HG03460 (cell line): ENCODE measurements around the gene SPPL2B.

ENCODE experiments used
- ATAC-seq: cut with Tn5 transposase; IDR thresholded peaks from one replicate; pipeline ENCODE4 v1.9.1; 2021; ENCODE audit not compliant: unreplicated experiment

Gene SPPL2B

GRCh38 chr19:2300533-2300932 is 28.0 kb upstream of the SPPL2B start:
- ATAC-seq: no peak

- no peak for ATAC-seq
Measured at GRCh38 chr19:2302319-2303210, 25.9 kb upstream of the SPPL2B start.

GRCh38 chr19:2303211-2303798 is 25.2 kb upstream of the SPPL2B start:
- ATAC-seq: no peak

GRCh38 chr19:2305452-2306280 is 22.8 kb upstream of the SPPL2B start:
- ATAC-seq: no peak

- no peak for ATAC-seq
Measured at GRCh38 chr19:2306281-2306806, 22.1 kb upstream of the SPPL2B start.

- no peak for ATAC-seq
Measured at GRCh38 chr19:2306971-2307370, 21.5 kb upstream of the SPPL2B start.

GRCh38 chr19:2307518-2308012 is 20.9 kb upstream of the SPPL2B start:
- ATAC-seq: no peak

GRCh38 chr19:2308114-2308556 is 20.3 kb upstream of the SPPL2B start, which contains the start of gene LINGO3:
TSS of gene LINGO3 (minus strand) at chr19:2308154. CDS start at chr19:2291776, 16,378 bp downstream.
- no peak for ATAC-seq

- ATAC-seq: no peak
Measured at GRCh38 chr19:2309734-2310362, 18.6 kb upstream of the SPPL2B start.

GRCh38 chr19:2311093-2311492 is 17.4 kb upstream of the SPPL2B start:
- no peak for ATAC-seq

- ATAC-seq: no peak
Measured at GRCh38 chr19:2312820-2313501, 15.5 kb upstream of the SPPL2B start.

- no peak for ATAC-seq
Measured at GRCh38 chr19:2315121-2315817, 13.2 kb upstream of the SPPL2B start.

- no peak for ATAC-seq
Measured at GRCh38 chr19:2315818-2316353, 12.6 kb upstream of the SPPL2B start.

GRCh38 chr19:2317300-2317699 is 11.2 kb upstream of the SPPL2B start:
- no peak for ATAC-seq

- no peak for ATAC-seq
Measured at GRCh38 chr19:2317756-2318155, 10.7 kb upstream of the SPPL2B start.

GRCh38 chr19:2318923-2319322 is 9.6 kb upstream of the SPPL2B start:
- ATAC-seq: no peak

GRCh38 chr19:2319551-2319950 is 8.9 kb upstream of the SPPL2B start:
- no peak for ATAC-seq

- no peak for ATAC-seq
Measured at GRCh38 chr19:2320049-2320448, 8.4 kb upstream of the SPPL2B start.

- ATAC-seq: no peak
Measured at GRCh38 chr19:2320939-2321338, 7.5 kb upstream of the SPPL2B start.
